ENCODE measurements around the gene SNAI3. TPM values are rescaled to one million over a fixed set of nuclear protein-coding genes. Genes with fewer than 3 reads are reported as not detected.

Gene SNAI3
- total RNA-seq, 2 experiments from 2014 or later: 5.2 to 5.3 TPM

- no peak for ATAC-seq
- H3K27ac Mint-ChIP-seq: no peak overlapping the region
- no peak for TF ChIP-seq CTCF (IDR thresholded peaks at IDR 0.05)
- H3K27me3 Mint-ChIP-seq: no peaks in the 10 kb centered on the region
- ChIA-PET POLR2A (no interaction called here), CTCF (interaction anchor here (2.5 kb wide), 1 partner anchor 12 kb away, joined by 8 read pairs; no protein-coding TSS in a partner anchor)
- no peak overlapping the region for H3K4me3 Mint-ChIP-seq
- H3K9me3 Mint-ChIP-seq: no peaks in the 10 kb centered on the region
- intact Hi-C loops (cut with micrococcal nuclease): no loop called here
- no peak for DNase-seq
- H3K4me1 Mint-ChIP-seq (ENCODE audit: low read depth): no peaks in the 10 kb centered on the region
- peaks cover 16% of the 10 kb centered on the region for H3K36me3 Mint-ChIP-seq (ENCODE audit: low read depth)
Observed at GRCh38 chr16:88724855-88725555, 38.7 kb upstream of the SNAI3 start.

GRCh38 chr16:88723911-88724310, 37.6 kb upstream of the SNAI3 start:
- Mint-ChIP-seq H3K4me1 (ENCODE audit: low read depth) (no peaks in the 10 kb centered on the region), H3K4me3 (no peak overlapping the region), H3K36me3 (ENCODE audit: low read depth) (peaks cover 22% of the 10 kb centered on the region), H3K9me3 (no peaks in the 10 kb centered on the region), H3K27ac (no peak overlapping the region), H3K27me3 (no peaks in the 10 kb centered on the region)
- ChIA-PET POLR2A (interaction anchor here (1.1 kb wide), 1 partner anchor 15 kb away, joined by 3 read pairs; no protein-coding TSS in a partner anchor), CTCF (interaction anchor here (2.5 kb wide), 1 partner anchor 13 kb away, joined by 8 read pairs; no protein-coding TSS in a partner anchor)
- intact Hi-C loops (cut with micrococcal nuclease): no loop called here
- no peak for TF ChIP-seq CTCF (IDR thresholded peaks at IDR 0.05)
- ATAC-seq (no peak), DNase-seq (no peak)

- H3K27me3 Mint-ChIP-seq: no peaks in the 10 kb centered on the region
- peaks cover 22% of the 10 kb centered on the region for H3K36me3 Mint-ChIP-seq (ENCODE audit: low read depth)
- no peak for TF ChIP-seq CTCF (IDR thresholded peaks at IDR 0.05)
- no peaks in the 10 kb centered on the region for H3K4me1 Mint-ChIP-seq (ENCODE audit: low read depth)
- no peaks in the 10 kb centered on the region for H3K9me3 Mint-ChIP-seq
- no peak for ATAC-seq
- no peak overlapping the region for H3K4me3 Mint-ChIP-seq
- ChIA-PET CTCF (interaction anchor here (2.5 kb wide), 1 partner anchor 14 kb away, joined by 8 read pairs; no protein-coding TSS in a partner anchor), POLR2A (interaction anchor here (1.1 kb wide), 1 partner anchor 14 kb away, joined by 3 read pairs; no protein-coding TSS in a partner anchor)
- DNase-seq: no peak
- no peak overlapping the region for H3K27ac Mint-ChIP-seq
- intact Hi-C loops (cut with micrococcal nuclease): no loop called here
Observed at GRCh38 chr16:88723507-88723887, 37.2 kb upstream of the SNAI3 start.

GRCh38 chr16:88722784-88723506, 36.6 kb upstream of the SNAI3 start:
- H3K9me3 Mint-ChIP-seq: no peaks in the 10 kb centered on the region
- H3K27me3 Mint-ChIP-seq: no peaks in the 10 kb centered on the region
- intact Hi-C loops (cut with micrococcal nuclease): no loop called here
- no peak for ATAC-seq
- no peak for DNase-seq
- no peaks in the 10 kb centered on the region for H3K4me1 Mint-ChIP-seq (ENCODE audit: low read depth)
- ChIA-PET POLR2A (no interaction called here), CTCF (interaction anchor here (2.5 kb wide), 1 partner anchor 14 kb away, joined by 8 read pairs; no protein-coding TSS in a partner anchor)
- H3K27ac Mint-ChIP-seq: no peak overlapping the region
- TF ChIP-seq CTCF (IDR thresholded peaks at IDR 0.05): no peak
- peaks cover 27% of the 10 kb centered on the region for H3K36me3 Mint-ChIP-seq (ENCODE audit: low read depth)
- H3K4me3 Mint-ChIP-seq: no peak overlapping the region

Measured in activated CD8-positive, alpha-beta T cell treated with anti-CD3 and anti-CD28 coated beads for 36 hours (primary cell).